GM23338 (cell line): ENCODE results near the gene CAPN14. TPM values are rescaled to one million over a fixed set of nuclear protein-coding genes. Genes with fewer than 3 reads are reported as not detected.

Experiments used
- ATAC-seq: fragments of 200-7000 bp; cut with Tn5 transposase; 3 replicates; pipeline ENCODE4 v1.9.1; 2020
- DNase-seq: peaks from one replicate; pipeline ENCODE4 v3.0.0-alpha.2; 2015; ENCODE audit warnings: low spot score
- H2AFZ ChIP-seq: fragments of 200-600 bp; sonication (generic); 2 replicates; pipeline ENCODE4 v1.8.0; 2016; ENCODE audit warnings: antibody characterized with exemption, mild to moderate bottlenecking, moderate library complexity
- H3F3A ChIP-seq: fragments of 200-600 bp; sonication (generic); replicated peaks from 2 replicates; pipeline ENCODE4 v1.8.0; 2017; ENCODE audit warnings: antibody characterized with exemption, mixed run types, low read depth
- H3K27ac ChIP-seq: fragments of 200-600 bp; sonication (generic); 2 replicates; pipeline ENCODE4 v1.6.1; 2016; ENCODE audit warnings: low read depth
- H3K27me3 ChIP-seq: fragments of 200-600 bp; sonication (generic); 2 replicates; pipeline ENCODE4 v1.8.0; 2016; ENCODE audit warnings: mild to moderate bottlenecking, mixed run types, moderate library complexity; ENCODE audit not compliant: insufficient read depth
- H3K36me3 ChIP-seq: fragments of 200-600 bp; sonication (generic); 2 replicates; pipeline ENCODE4 v1.8.0; 2016; ENCODE audit warnings: mild to moderate bottlenecking; ENCODE audit not compliant: insufficient read depth
- H3K4me1 ChIP-seq: fragments of 200-600 bp; sonication (generic); 2 replicates; pipeline ENCODE4 v1.8.0; 2016; ENCODE audit warnings: mild to moderate bottlenecking, moderate library complexity; ENCODE audit not compliant: insufficient read depth
- H3K4me2 ChIP-seq: fragments of 200-600 bp; sonication (generic); 2 replicates; pipeline ENCODE4 v1.7.1; 2017; ENCODE audit warnings: mixed run types
- H3K4me3 ChIP-seq: fragments of 200-600 bp; sonication (generic); 2 replicates; pipeline ENCODE4 v1.6.1; 2016; ENCODE audit warnings: mixed run types
- H3K79me2 ChIP-seq: fragments of 200-600 bp; sonication (generic); replicated peaks from 2 replicates; pipeline ENCODE4 v1.8.0; 2017; ENCODE audit warnings: mild to moderate bottlenecking; ENCODE audit not compliant: insufficient read depth
- H3K9me2 ChIP-seq: fragments of 200-600 bp; sonication (generic); 2 replicates; pipeline ENCODE4 v1.8.0; 2017; ENCODE audit not compliant: insufficient read depth
- H4K20me1 ChIP-seq: fragments of 200-600 bp; sonication (generic); replicated peaks from 2 replicates; pipeline ENCODE4 v1.8.0; 2017; ENCODE audit warnings: mild to moderate bottlenecking; ENCODE audit not compliant: insufficient read depth
- H3K27ac Mint-ChIP-seq: 2 replicates; pipeline ENCODE4 v1.8.0; 2020; ENCODE audit warnings: inconsistent platforms, mild to moderate bottlenecking, moderate library complexity, mixed read lengths
- H3K27me3 Mint-ChIP-seq: 3 replicates; pipeline ENCODE4 v1.8.0; 2022; ENCODE audit warnings: low read depth, mild to moderate bottlenecking, moderate library complexity, mixed read lengths, inconsistent platforms; ENCODE audit not compliant: insufficient read depth, poor library complexity
- H3K36me3 Mint-ChIP-seq: 3 replicates; pipeline ENCODE4 v1.8.0; 2021; ENCODE audit warnings: low read depth, mild to moderate bottlenecking, inconsistent platforms, moderate library complexity, mixed read lengths
- H3K4me1 Mint-ChIP-seq: 3 replicates; pipeline ENCODE4 v1.8.0; 2020; ENCODE audit warnings: mild to moderate bottlenecking, inconsistent platforms, mixed read lengths
- H3K4me3 Mint-ChIP-seq: 3 replicates; pipeline ENCODE4 v1.8.0; 2021; ENCODE audit warnings: moderate library complexity, mild to moderate bottlenecking, inconsistent platforms, mixed read lengths
- H3K9me3 Mint-ChIP-seq: 3 replicates; pipeline ENCODE4 v1.8.0; 2020; ENCODE audit warnings: moderate library complexity, mild to moderate bottlenecking, inconsistent platforms, mixed read lengths
- EZH2 ChIP-seq: fragments of 200-600 bp; sonication (generic); IDR thresholded peaks from one replicate; pipeline ENCODE4 v1.8.0; 2017; ENCODE audit warnings: antibody characterized with exemption, mild to moderate bottlenecking, low read depth; ENCODE audit not compliant: unreplicated experiment
- JUNB ChIP-seq: IDR thresholded peaks from one replicate; pipeline ENCODE4 v1.6.1; 2016; ENCODE audit warnings: antibody characterized with exemption; ENCODE audit not compliant: unreplicated experiment
- POLR2AphosphoS5 ChIP-seq: IDR thresholded peaks from 2 replicates; pipeline ENCODE4 v1.6.1; 2016; ENCODE audit warnings: antibody characterized with exemption, low read depth
- STAT1 ChIP-seq: IDR thresholded peaks from one replicate; pipeline ENCODE4 v1.6.1; 2016; ENCODE audit warnings: antibody characterized with exemption; ENCODE audit not compliant: unreplicated experiment
- ZNF331 ChIP-seq: fragments of 250-450 bp; sonication (Bioruptor Pico); IDR thresholded peaks from 2 replicates; pipeline ENCODE4 v1.5.0; 2020; ENCODE audit warnings: low read depth, mild to moderate bottlenecking, moderate library complexity
- polyA plus RNA-seq: library from polyadenylated mRNA; unstranded; fragments of >200 nt; fragmentation: Nextera tagmentation; extraction: Ambion mirVana; gene quantifications from 2 replicates; pipeline ENCODE4 v1.2.1, GENCODE V29; 2016
- total RNA-seq: library from RNA; depleted of rRNA; stranded (reverse); fragments of >200 nt; shearing (Covaris generic); gene quantifications from 2 replicates; pipeline ENCODE4 v1.2.3, GENCODE V29; 2014
- TF ChIP-seq, protein P1 (sequence below): fragments of 250-450 bp; sonication (Bioruptor Pico); IDR thresholded peaks from 2 replicates; pipeline ENCODE4 v1.5.0; 2020; ENCODE audit warnings: mild to moderate bottlenecking, moderate library complexity
- TF ChIP-seq, protein P2 (sequence below), 2 experiments: fragments of 200-600 bp in 1 of 2; sonication (generic) in 1 of 2; conservative IDR thresholded peaks; 2 replicates each; pipeline versions ENCODE4 v1.5.1 to v1.6.1; 2016 to 2017; ENCODE audit warnings: antibody characterized with exemption in 2 of 2, low read depth in 2 of 2, mild to moderate bottlenecking in 2 of 2, moderate library complexity in 1 of 2
- TF ChIP-seq, protein P3 (sequence below): IDR thresholded peaks from 2 replicates; pipeline ENCODE4 v1.6.1; 2016; ENCODE audit warnings: antibody characterized with exemption

CAPN14 gene
- total and polyA plus RNA-seq, 2 experiments from 2014 or later, result 0.15 TPM; not detected in 1

DNA sequence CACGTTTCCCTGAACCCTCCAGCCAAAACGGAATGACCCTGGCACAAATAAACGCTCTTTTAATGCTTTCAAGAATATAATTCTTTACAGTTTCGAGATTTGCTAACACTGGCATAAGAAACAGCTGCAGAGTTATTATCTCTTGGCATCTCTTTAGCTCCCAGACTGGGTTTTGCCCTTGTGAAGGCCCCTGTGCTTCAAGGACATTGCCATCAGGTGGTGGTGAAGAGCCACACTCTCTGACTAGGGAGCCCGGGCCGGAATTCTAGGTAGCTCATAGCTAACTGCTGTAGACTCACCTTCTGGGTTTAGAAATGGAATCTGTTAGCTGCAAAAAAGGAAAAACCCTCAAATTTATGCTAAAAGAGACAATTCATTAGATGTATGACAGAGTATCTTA is 65.8 kb downstream of the CAPN14 start:
- Mint-ChIP-seq H3K9me3 (no peaks in the 10 kb centered on the region; the same call in 2 of the 3 replicates), H3K4me1 (no peaks in the 10 kb centered on the region), H3K36me3 (no peaks in the 10 kb centered on the region), H3K27me3 (peaks cover 3% of the 10 kb centered on the region), H3K4me3 (no peak overlapping the region), H3K27ac (no peak overlapping the region)
- TF ChIP-seq, protein P1, sequence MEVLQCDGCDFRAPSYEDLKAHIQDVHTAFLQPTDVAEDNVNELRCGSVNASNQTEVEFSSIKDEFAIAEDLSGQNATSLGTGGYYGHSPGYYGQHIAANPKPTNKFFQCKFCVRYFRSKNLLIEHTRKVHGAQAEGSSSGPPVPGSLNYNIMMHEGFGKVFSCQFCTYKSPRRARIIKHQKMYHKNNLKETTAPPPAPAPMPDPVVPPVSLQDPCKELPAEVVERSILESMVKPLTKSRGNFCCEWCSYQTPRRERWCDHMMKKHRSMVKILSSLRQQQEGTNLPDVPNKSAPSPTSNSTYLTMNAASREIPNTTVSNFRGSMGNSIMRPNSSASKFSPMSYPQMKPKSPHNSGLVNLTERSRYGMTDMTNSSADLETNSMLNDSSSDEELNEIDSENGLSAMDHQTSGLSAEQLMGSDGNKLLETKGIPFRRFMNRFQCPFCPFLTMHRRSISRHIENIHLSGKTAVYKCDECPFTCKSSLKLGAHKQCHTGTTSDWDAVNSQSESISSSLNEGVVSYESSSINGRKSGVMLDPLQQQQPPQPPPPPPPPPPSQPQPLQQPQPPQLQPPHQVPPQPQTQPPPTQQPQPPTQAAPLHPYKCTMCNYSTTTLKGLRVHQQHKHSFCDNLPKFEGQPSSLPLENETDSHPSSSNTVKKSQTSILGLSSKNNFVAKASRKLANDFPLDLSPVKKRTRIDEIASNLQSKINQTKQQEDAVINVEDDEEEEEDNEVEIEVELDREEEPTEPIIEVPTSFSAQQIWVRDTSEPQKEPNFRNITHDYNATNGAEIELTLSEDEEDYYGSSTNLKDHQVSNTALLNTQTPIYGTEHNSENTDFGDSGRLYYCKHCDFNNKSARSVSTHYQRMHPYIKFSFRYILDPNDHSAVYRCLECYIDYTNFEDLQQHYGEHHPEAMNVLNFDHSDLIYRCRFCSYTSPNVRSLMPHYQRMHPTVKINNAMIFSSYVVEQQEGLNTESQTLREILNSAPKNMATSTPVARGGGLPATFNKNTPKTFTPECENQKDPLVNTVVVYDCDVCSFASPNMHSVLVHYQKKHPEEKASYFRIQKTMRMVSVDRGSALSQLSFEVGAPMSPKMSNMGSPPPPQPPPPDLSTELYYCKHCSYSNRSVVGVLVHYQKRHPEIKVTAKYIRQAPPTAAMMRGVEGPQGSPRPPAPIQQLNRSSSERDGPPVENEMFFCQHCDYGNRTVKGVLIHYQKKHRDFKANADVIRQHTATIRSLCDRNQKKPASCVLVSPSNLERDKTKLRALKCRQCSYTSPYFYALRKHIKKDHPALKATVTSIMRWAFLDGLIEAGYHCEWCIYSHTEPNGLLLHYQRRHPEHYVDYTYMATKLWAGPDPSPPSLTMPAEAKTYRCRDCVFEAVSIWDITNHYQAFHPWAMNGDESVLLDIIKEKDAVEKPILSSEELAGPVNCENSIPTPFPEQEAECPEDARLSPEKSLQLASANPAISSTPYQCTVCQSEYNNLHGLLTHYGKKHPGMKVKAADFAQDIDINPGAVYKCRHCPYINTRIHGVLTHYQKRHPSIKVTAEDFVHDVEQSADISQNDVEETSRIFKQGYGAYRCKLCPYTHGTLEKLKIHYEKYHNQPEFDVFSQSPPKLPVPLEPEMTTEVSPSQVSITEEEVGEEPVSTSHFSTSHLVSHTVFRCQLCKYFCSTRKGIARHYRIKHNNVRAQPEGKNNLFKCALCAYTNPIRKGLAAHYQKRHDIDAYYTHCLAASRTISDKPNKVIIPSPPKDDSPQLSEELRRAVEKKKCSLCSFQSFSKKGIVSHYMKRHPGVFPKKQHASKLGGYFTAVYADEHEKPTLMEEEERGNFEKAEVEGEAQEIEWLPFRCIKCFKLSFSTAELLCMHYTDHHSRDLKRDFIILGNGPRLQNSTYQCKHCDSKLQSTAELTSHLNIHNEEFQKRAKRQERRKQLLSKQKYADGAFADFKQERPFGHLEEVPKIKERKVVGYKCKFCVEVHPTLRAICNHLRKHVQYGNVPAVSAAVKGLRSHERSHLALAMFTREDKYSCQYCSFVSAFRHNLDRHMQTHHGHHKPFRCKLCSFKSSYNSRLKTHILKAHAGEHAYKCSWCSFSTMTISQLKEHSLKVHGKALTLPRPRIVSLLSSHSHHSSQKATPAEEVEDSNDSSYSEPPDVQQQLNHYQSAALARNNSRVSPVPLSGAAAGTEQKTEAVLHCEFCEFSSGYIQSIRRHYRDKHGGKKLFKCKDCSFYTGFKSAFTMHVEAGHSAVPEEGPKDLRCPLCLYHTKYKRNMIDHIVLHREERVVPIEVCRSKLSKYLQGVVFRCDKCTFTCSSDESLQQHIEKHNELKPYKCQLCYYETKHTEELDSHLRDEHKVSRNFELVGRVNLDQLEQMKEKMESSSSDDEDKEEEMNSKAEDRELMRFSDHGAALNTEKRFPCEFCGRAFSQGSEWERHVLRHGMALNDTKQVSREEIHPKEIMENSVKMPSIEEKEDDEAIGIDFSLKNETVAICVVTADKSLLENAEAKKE (CRISPR knock-in tag), result no peak
- no peak for TF ChIP-seq STAT1
- TF ChIP-seq, protein P2, sequence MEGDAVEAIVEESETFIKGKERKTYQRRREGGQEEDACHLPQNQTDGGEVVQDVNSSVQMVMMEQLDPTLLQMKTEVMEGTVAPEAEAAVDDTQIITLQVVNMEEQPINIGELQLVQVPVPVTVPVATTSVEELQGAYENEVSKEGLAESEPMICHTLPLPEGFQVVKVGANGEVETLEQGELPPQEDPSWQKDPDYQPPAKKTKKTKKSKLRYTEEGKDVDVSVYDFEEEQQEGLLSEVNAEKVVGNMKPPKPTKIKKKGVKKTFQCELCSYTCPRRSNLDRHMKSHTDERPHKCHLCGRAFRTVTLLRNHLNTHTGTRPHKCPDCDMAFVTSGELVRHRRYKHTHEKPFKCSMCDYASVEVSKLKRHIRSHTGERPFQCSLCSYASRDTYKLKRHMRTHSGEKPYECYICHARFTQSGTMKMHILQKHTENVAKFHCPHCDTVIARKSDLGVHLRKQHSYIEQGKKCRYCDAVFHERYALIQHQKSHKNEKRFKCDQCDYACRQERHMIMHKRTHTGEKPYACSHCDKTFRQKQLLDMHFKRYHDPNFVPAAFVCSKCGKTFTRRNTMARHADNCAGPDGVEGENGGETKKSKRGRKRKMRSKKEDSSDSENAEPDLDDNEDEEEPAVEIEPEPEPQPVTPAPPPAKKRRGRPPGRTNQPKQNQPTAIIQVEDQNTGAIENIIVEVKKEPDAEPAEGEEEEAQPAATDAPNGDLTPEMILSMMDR (conservative IDR thresholded peaks at IDR 0.05; ENCODE audit: low read depth in 2 of 2), result peak; percentile 38 to 56
- TF ChIP-seq EZH2, result no peak
- TF ChIP-seq ZNF331 (CRISPR knock-in tag), result no peak
- TF ChIP-seq, protein P3, sequence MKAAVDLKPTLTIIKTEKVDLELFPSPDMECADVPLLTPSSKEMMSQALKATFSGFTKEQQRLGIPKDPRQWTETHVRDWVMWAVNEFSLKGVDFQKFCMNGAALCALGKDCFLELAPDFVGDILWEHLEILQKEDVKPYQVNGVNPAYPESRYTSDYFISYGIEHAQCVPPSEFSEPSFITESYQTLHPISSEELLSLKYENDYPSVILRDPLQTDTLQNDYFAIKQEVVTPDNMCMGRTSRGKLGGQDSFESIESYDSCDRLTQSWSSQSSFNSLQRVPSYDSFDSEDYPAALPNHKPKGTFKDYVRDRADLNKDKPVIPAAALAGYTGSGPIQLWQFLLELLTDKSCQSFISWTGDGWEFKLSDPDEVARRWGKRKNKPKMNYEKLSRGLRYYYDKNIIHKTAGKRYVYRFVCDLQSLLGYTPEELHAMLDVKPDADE, result no peak
- no peak for TF ChIP-seq POLR2AphosphoS5
- no peak for TF ChIP-seq JUNB
- H3F3A ChIP-seq, result no peaks in the 10 kb centered on the region
- no peak overlapping the region for H3K4me3 ChIP-seq
- H2AFZ ChIP-seq, result no peak overlapping the region
- peak; percentile 47 for DNase-seq
- H3K27me3 ChIP-seq, result no peaks in the 10 kb centered on the region
- no peak overlapping the region for H3K4me2 ChIP-seq
- no peaks in the 10 kb centered on the region for H3K4me1 ChIP-seq
- no peaks in the 10 kb centered on the region for H4K20me1 ChIP-seq
- ATAC-seq, result peak; percentile 76
- no peaks in the 10 kb centered on the region for H3K79me2 ChIP-seq
- no peak overlapping the region for H3K27ac ChIP-seq
- no peaks in the 10 kb centered on the region for H3K36me3 ChIP-seq
- H3K9me2 ChIP-seq, result no peaks in the 10 kb centered on the region
